ENCODE data around the gene CLCN6.

CLCN6 gene

DNA sequence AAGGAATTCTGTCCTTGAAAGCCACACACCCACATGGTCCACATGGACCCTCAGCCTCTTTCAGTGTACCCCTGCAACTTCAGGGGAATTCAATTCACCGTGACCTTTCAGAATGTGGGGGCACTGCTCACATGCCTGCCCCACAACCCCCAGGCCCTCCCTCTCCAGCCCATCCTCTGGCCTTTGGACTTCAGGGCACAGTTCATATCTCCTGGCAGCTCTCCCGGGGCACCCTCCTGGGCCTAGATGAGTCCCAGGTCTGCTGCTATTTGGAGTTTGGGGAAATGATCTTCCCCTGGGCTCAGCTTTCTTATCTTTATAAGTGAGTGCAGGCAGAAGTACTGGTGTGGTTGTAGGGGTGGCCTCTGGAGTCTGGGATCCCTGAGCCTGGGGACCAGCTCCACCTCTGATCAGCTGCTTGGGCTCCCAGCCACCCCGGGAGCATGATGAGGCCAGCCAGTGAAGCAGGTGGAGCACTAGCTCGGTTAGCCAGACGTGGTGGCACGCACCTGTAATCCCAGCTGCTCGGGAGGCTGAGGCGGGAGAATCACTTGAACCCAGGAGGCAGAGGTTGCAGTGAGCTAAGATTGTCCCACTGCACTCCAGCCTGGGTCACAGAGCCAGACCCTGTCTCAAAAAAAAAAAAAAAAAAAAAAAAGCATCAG lies 28.2 kb upstream of the CLCN6 start:
- Mint-ChIP-seq H3K36me3 (ENCODE audit: low read depth) (no peaks in the 10 kb centered on the region), H3K4me3 (no peak overlapping the region), H3K9me3 (no peaks in the 10 kb centered on the region), H3K27me3 (ENCODE audit: low read depth) (peaks cover 8% of the 10 kb centered on the region), H3K4me1 (peaks cover under 1% of the 10 kb centered on the region), H3K27ac (no peak overlapping the region)
- TF ChIP-seq CTCF (IDR thresholded peaks at IDR 0.05; ENCODE audit: unreplicated experiment in 3 of 3), result no peak

DNA sequence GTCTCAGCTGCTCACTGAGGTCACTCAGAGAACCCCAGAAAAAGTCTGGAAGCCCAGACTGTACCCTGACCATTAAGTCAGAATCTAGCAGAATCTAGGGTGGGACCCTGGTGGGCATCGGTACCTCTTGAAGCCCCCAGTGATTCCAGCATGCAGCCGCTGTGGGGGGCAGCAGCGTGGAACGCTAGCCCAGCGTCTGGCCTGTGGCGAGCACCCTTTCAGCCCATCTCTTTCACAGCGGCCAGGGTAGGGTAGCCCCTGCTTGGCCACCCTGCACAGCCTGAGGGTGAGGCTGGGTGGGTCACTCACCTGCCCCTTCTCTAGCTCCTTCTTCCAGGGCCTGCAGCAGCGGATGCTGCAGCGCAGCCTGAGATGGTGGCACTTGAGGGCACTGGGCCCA lies 27.7 kb upstream of the CLCN6 start:
- Mint-ChIP-seq H3K4me1 (peaks cover 4% of the 10 kb centered on the region), H3K4me3 (no peak overlapping the region), H3K27ac (no peak overlapping the region), H3K9me3 (no peaks in the 10 kb centered on the region), H3K27me3 (ENCODE audit: low read depth) (peaks cover 8% of the 10 kb centered on the region), H3K36me3 (ENCODE audit: low read depth) (no peaks in the 10 kb centered on the region)
- no peak for TF ChIP-seq CTCF (IDR thresholded peaks at IDR 0.05; ENCODE audit: unreplicated experiment in 3 of 3)

- H3K4me3 Mint-ChIP-seq, result no peak overlapping the region
- peaks cover 8% of the 10 kb centered on the region for H3K27me3 Mint-ChIP-seq (ENCODE audit: low read depth)
- no peaks in the 10 kb centered on the region for H3K36me3 Mint-ChIP-seq (ENCODE audit: low read depth)
- H3K9me3 Mint-ChIP-seq, result no peaks in the 10 kb centered on the region
- TF ChIP-seq CTCF (IDR thresholded peaks at IDR 0.05; ENCODE audit: unreplicated experiment in 3 of 3), result no peak
- no peak overlapping the region for H3K27ac Mint-ChIP-seq
- H3K4me1 Mint-ChIP-seq, result peaks cover 4% of the 10 kb centered on the region
These were observed 27.0 kb upstream of the CLCN6 start for GRCh38 chr1:11778844-11779623.

- no peak overlapping the region for H3K27ac Mint-ChIP-seq
- H3K4me1 Mint-ChIP-seq, result peaks cover 4% of the 10 kb centered on the region
These were observed 26.1 kb upstream of the CLCN6 start for GRCh38 chr1:11779715-11780379.

DNA sequence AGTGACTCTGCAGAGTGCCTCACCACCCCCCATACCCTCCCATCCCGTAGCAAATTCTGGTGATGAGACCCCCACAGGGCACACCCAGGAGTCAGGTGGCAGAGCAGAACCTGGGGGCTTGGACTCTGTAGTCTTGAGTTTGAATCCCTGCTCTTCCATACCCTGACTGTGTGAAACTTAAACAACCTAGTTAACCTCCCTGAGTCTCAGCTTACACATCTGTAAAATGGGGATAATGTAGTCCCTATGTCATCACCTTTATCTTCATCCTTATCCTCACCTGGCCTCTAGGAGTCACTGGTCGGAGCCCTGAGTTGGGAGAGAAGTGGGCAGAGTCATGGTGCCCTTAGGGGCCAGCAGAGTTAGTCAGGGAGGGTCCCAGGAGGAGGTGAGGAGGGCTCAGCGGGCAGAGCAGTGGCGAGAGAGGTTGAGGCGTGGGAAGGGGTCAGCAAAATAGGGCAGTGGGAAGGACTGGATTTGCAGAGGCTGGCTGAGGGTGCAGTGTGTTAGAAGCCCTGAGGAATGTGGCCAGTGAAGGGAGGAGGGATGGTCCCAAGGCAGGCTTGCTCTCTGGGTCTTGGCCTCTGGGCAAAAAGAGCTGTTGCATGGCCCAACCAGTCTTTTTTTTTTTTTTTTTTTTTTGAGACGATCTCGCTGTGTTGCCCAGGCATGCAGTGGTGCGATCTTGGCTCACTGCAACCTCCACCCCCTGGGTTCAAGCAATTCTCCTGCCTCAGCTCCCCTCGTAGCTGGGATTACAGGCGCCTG lies 25.4 kb upstream of the CLCN6 start:
- Mint-ChIP-seq H3K36me3 (ENCODE audit: low read depth) (no peaks in the 10 kb centered on the region), H3K9me3 (no peaks in the 10 kb centered on the region), H3K27me3 (ENCODE audit: low read depth) (peaks cover 8% of the 10 kb centered on the region), H3K4me1 (peaks cover 4% of the 10 kb centered on the region), H3K4me3 (no peak overlapping the region), H3K27ac (no peak overlapping the region)
- no peak for TF ChIP-seq CTCF (IDR thresholded peaks at IDR 0.05; ENCODE audit: unreplicated experiment in 3 of 3)

More at GRCh38 chr1:11779715-11780379, 26.1 kb upstream of the CLCN6 start:
- no peaks in the 10 kb centered on the region for H3K9me3 Mint-ChIP-seq
- no peaks in the 10 kb centered on the region for H3K36me3 Mint-ChIP-seq (ENCODE audit: low read depth)
- no peak overlapping the region for H3K4me3 Mint-ChIP-seq
- no peak for TF ChIP-seq CTCF (IDR thresholded peaks at IDR 0.05; ENCODE audit: unreplicated experiment in 3 of 3)
- H3K27me3 Mint-ChIP-seq (ENCODE audit: low read depth), result peaks cover 8% of the 10 kb centered on the region
